GM23338 (cell line): ENCODE results near the gene HSPBP1. TPM values are rescaled to one million over a fixed set of nuclear protein-coding genes. Genes with fewer than 3 reads are reported as not detected.

ENCODE experiments used
- ATAC-seq: fragments of 200-7000 bp; cut with Tn5 transposase; 3 replicates; pipeline ENCODE4 v1.9.1; 2020
- DNase-seq: peaks from one replicate; pipeline ENCODE4 v3.0.0-alpha.2; 2015; ENCODE audit warnings: low spot score
- H2AFZ ChIP-seq: fragments of 200-600 bp; sonication (generic); 2 replicates; pipeline ENCODE4 v1.8.0; 2016; ENCODE audit warnings: antibody characterized with exemption, mild to moderate bottlenecking, moderate library complexity
- H3F3A ChIP-seq: fragments of 200-600 bp; sonication (generic); replicated peaks from 2 replicates; pipeline ENCODE4 v1.8.0; 2017; ENCODE audit warnings: antibody characterized with exemption, mixed run types, low read depth
- H3K27ac ChIP-seq: fragments of 200-600 bp; sonication (generic); 2 replicates; pipeline ENCODE4 v1.6.1; 2016; ENCODE audit warnings: low read depth
- H3K27me3 ChIP-seq: fragments of 200-600 bp; sonication (generic); 2 replicates; pipeline ENCODE4 v1.8.0; 2016; ENCODE audit warnings: mild to moderate bottlenecking, mixed run types, moderate library complexity; ENCODE audit not compliant: insufficient read depth
- H3K36me3 ChIP-seq: fragments of 200-600 bp; sonication (generic); 2 replicates; pipeline ENCODE4 v1.8.0; 2016; ENCODE audit warnings: mild to moderate bottlenecking; ENCODE audit not compliant: insufficient read depth
- H3K4me1 ChIP-seq: fragments of 200-600 bp; sonication (generic); 2 replicates; pipeline ENCODE4 v1.8.0; 2016; ENCODE audit warnings: mild to moderate bottlenecking, moderate library complexity; ENCODE audit not compliant: insufficient read depth
- H3K4me2 ChIP-seq: fragments of 200-600 bp; sonication (generic); 2 replicates; pipeline ENCODE4 v1.7.1; 2017; ENCODE audit warnings: mixed run types
- H3K4me3 ChIP-seq: fragments of 200-600 bp; sonication (generic); 2 replicates; pipeline ENCODE4 v1.6.1; 2016; ENCODE audit warnings: mixed run types
- H3K79me2 ChIP-seq: fragments of 200-600 bp; sonication (generic); replicated peaks from 2 replicates; pipeline ENCODE4 v1.8.0; 2017; ENCODE audit warnings: mild to moderate bottlenecking; ENCODE audit not compliant: insufficient read depth
- H3K9me2 ChIP-seq: fragments of 200-600 bp; sonication (generic); 2 replicates; pipeline ENCODE4 v1.8.0; 2017; ENCODE audit not compliant: insufficient read depth
- H4K20me1 ChIP-seq: fragments of 200-600 bp; sonication (generic); replicated peaks from 2 replicates; pipeline ENCODE4 v1.8.0; 2017; ENCODE audit warnings: mild to moderate bottlenecking; ENCODE audit not compliant: insufficient read depth
- H3K27ac Mint-ChIP-seq: 2 replicates; pipeline ENCODE4 v1.8.0; 2020; ENCODE audit warnings: inconsistent platforms, mild to moderate bottlenecking, moderate library complexity, mixed read lengths
- H3K27me3 Mint-ChIP-seq: 3 replicates; pipeline ENCODE4 v1.8.0; 2022; ENCODE audit warnings: low read depth, mild to moderate bottlenecking, moderate library complexity, mixed read lengths, inconsistent platforms; ENCODE audit not compliant: insufficient read depth, poor library complexity
- H3K36me3 Mint-ChIP-seq: 3 replicates; pipeline ENCODE4 v1.8.0; 2021; ENCODE audit warnings: low read depth, mild to moderate bottlenecking, inconsistent platforms, moderate library complexity, mixed read lengths
- H3K4me1 Mint-ChIP-seq: 3 replicates; pipeline ENCODE4 v1.8.0; 2020; ENCODE audit warnings: mild to moderate bottlenecking, inconsistent platforms, mixed read lengths
- H3K4me3 Mint-ChIP-seq: 3 replicates; pipeline ENCODE4 v1.8.0; 2021; ENCODE audit warnings: moderate library complexity, mild to moderate bottlenecking, inconsistent platforms, mixed read lengths
- H3K9me3 Mint-ChIP-seq: 3 replicates; pipeline ENCODE4 v1.8.0; 2020; ENCODE audit warnings: moderate library complexity, mild to moderate bottlenecking, inconsistent platforms, mixed read lengths
- CREB1 ChIP-seq: fragments of 250-450 bp; sonication (Bioruptor Pico); IDR thresholded peaks from 2 replicates; pipeline ENCODE4 v1.5.0; 2020; ENCODE audit warnings: low read depth, mild to moderate bottlenecking, moderate library complexity
- ETS1 ChIP-seq: IDR thresholded peaks from 2 replicates; pipeline ENCODE4 v1.6.1; 2016; ENCODE audit warnings: antibody characterized with exemption
- EZH2 ChIP-seq: fragments of 200-600 bp; sonication (generic); IDR thresholded peaks from one replicate; pipeline ENCODE4 v1.8.0; 2017; ENCODE audit warnings: antibody characterized with exemption, mild to moderate bottlenecking, low read depth; ENCODE audit not compliant: unreplicated experiment
- JUNB ChIP-seq: IDR thresholded peaks from one replicate; pipeline ENCODE4 v1.6.1; 2016; ENCODE audit warnings: antibody characterized with exemption; ENCODE audit not compliant: unreplicated experiment
- POLR2AphosphoS5 ChIP-seq: IDR thresholded peaks from 2 replicates; pipeline ENCODE4 v1.6.1; 2016; ENCODE audit warnings: antibody characterized with exemption, low read depth
- STAT1 ChIP-seq: IDR thresholded peaks from one replicate; pipeline ENCODE4 v1.6.1; 2016; ENCODE audit warnings: antibody characterized with exemption; ENCODE audit not compliant: unreplicated experiment
- ZNF114 ChIP-seq: fragments of 250-450 bp; sonication (Bioruptor Pico); IDR thresholded peaks from 2 replicates; pipeline ENCODE4 v1.5.0; 2020; ENCODE audit warnings: mild to moderate bottlenecking, moderate library complexity
- ZNF331 ChIP-seq: fragments of 250-450 bp; sonication (Bioruptor Pico); IDR thresholded peaks from 2 replicates; pipeline ENCODE4 v1.5.0; 2020; ENCODE audit warnings: low read depth, mild to moderate bottlenecking, moderate library complexity
- ZNF462 ChIP-seq: fragments of 250-450 bp; sonication (Bioruptor Pico); IDR thresholded peaks from 2 replicates; pipeline ENCODE4 v1.5.0; 2020; ENCODE audit warnings: mild to moderate bottlenecking, moderate library complexity
- polyA plus RNA-seq: library from polyadenylated mRNA; unstranded; fragments of >200 nt; fragmentation: Nextera tagmentation; extraction: Ambion mirVana; gene quantifications from 2 replicates; pipeline ENCODE4 v1.2.1, GENCODE V29; 2016
- total RNA-seq: library from RNA; depleted of rRNA; stranded (reverse); fragments of >200 nt; shearing (Covaris generic); gene quantifications from 2 replicates; pipeline ENCODE4 v1.2.3, GENCODE V29; 2014
- TF ChIP-seq, protein P1 (sequence below), 2 experiments: fragments of 200-600 bp in 1 of 2; sonication (generic) in 1 of 2; conservative IDR thresholded peaks; 2 replicates each; pipeline versions ENCODE4 v1.5.1 to v1.6.1; 2016 to 2017; ENCODE audit warnings: antibody characterized with exemption in 2 of 2, low read depth in 2 of 2, mild to moderate bottlenecking in 2 of 2, moderate library complexity in 1 of 2
- TF ChIP-seq, protein P2 (sequence below): IDR thresholded peaks from one replicate; pipeline ENCODE4 v1.6.1; 2018; ENCODE audit warnings: antibody characterized with exemption; ENCODE audit not compliant: unreplicated experiment

Gene HSPBP1
- total and polyA plus RNA-seq, 2 experiments from 2014 or later = 83.6 to 91.1 TPM

- Histone ChIP-seq H3K4me1 (peaks cover 10% of the 10 kb centered on the region), H3K9me2 (no peaks in the 10 kb centered on the region), H3K27me3 (no peaks in the 10 kb centered on the region), H3K4me3 (peak overlapping the region; percentile 48; the same call in 1 of the 2 replicates), H3K36me3 (peaks cover 7% of the 10 kb centered on the region), H2AFZ (no peak overlapping the region), H3F3A (peaks cover 29% of the 10 kb centered on the region), H3K4me2 (peak overlapping the region; percentile 76), H4K20me1 (no peaks in the 10 kb centered on the region; the same call in 1 of the 2 replicates), H3K27ac (no peak overlapping the region), H3K79me2 (no peaks in the 10 kb centered on the region)
- H3K9me3 Mint-ChIP-seq = no peaks in the 10 kb centered on the region; the same call in 2 of the 3 replicates
- H3K4me1 Mint-ChIP-seq = peaks cover 26% of the 10 kb centered on the region
- H3K4me3 Mint-ChIP-seq = no peak overlapping the region
- peaks cover 18% of the 10 kb centered on the region for H3K27me3 Mint-ChIP-seq
- TF ChIP-seq ZNF462 (CRISPR knock-in tag) = no peak
- no peak for TF ChIP-seq EZH2
- no peak for TF ChIP-seq ZNF114 (CRISPR knock-in tag)
- no peak for TF ChIP-seq ETS1
- TF ChIP-seq, protein P1, sequence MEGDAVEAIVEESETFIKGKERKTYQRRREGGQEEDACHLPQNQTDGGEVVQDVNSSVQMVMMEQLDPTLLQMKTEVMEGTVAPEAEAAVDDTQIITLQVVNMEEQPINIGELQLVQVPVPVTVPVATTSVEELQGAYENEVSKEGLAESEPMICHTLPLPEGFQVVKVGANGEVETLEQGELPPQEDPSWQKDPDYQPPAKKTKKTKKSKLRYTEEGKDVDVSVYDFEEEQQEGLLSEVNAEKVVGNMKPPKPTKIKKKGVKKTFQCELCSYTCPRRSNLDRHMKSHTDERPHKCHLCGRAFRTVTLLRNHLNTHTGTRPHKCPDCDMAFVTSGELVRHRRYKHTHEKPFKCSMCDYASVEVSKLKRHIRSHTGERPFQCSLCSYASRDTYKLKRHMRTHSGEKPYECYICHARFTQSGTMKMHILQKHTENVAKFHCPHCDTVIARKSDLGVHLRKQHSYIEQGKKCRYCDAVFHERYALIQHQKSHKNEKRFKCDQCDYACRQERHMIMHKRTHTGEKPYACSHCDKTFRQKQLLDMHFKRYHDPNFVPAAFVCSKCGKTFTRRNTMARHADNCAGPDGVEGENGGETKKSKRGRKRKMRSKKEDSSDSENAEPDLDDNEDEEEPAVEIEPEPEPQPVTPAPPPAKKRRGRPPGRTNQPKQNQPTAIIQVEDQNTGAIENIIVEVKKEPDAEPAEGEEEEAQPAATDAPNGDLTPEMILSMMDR (conservative IDR thresholded peaks at IDR 0.05; ENCODE audit: low read depth in 2 of 2) = no peak
- TF ChIP-seq POLR2AphosphoS5 = no peak
- TF ChIP-seq, protein P2, sequence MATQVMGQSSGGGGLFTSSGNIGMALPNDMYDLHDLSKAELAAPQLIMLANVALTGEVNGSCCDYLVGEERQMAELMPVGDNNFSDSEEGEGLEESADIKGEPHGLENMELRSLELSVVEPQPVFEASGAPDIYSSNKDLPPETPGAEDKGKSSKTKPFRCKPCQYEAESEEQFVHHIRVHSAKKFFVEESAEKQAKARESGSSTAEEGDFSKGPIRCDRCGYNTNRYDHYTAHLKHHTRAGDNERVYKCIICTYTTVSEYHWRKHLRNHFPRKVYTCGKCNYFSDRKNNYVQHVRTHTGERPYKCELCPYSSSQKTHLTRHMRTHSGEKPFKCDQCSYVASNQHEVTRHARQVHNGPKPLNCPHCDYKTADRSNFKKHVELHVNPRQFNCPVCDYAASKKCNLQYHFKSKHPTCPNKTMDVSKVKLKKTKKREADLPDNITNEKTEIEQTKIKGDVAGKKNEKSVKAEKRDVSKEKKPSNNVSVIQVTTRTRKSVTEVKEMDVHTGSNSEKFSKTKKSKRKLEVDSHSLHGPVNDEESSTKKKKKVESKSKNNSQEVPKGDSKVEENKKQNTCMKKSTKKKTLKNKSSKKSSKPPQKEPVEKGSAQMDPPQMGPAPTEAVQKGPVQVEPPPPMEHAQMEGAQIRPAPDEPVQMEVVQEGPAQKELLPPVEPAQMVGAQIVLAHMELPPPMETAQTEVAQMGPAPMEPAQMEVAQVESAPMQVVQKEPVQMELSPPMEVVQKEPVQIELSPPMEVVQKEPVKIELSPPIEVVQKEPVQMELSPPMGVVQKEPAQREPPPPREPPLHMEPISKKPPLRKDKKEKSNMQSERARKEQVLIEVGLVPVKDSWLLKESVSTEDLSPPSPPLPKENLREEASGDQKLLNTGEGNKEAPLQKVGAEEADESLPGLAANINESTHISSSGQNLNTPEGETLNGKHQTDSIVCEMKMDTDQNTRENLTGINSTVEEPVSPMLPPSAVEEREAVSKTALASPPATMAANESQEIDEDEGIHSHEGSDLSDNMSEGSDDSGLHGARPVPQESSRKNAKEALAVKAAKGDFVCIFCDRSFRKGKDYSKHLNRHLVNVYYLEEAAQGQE = no peak
- TF ChIP-seq JUNB = no peak
- no peak for TF ChIP-seq STAT1
- no peak for TF ChIP-seq CREB1 (CRISPR knock-in tag)
- TF ChIP-seq ZNF331 (CRISPR knock-in tag) = no peak
- peaks cover 63% of the 10 kb centered on the region for H3K36me3 Mint-ChIP-seq
- ATAC-seq = no peak
- no peak for DNase-seq
- H3K27ac Mint-ChIP-seq = no peak overlapping the region
Measured at GRCh38 chr19:55302318-55302703, 22.4 kb upstream of the HSPBP1 start.
